H9 (cell line): ENCODE measurements around the gene DHRS13. TPM values are rescaled to one million over a fixed set of nuclear protein-coding genes. Genes with fewer than 3 reads are reported as not detected.

Experiments used
- DNase-seq: peaks from one replicate; pipeline ENCODE4 v3.0.0-alpha.2; 2017
- H2AFZ ChIP-seq: one replicate; pipeline ENCODE4 v1.6.1; 2013; ENCODE audit warnings: mild to moderate bottlenecking, low read length, control low read depth, moderate library complexity
- H2AK5ac ChIP-seq: 2 replicates; pipeline ENCODE4 v1.6.1; 2013; ENCODE audit warnings: low read length, control low read depth, mixed read lengths; ENCODE audit not compliant: insufficient read length
- H2BK120ac ChIP-seq: one replicate; pipeline ENCODE4 v1.6.1; 2013; ENCODE audit warnings: low read depth, mild to moderate bottlenecking, low read length, control low read depth, inconsistent platforms; ENCODE audit not compliant: poor library complexity, severe bottlenecking
- H2BK12ac ChIP-seq: 2 replicates; pipeline ENCODE4 v1.6.1; 2013; ENCODE audit warnings: low read length, control low read depth, mixed read lengths, low read depth; ENCODE audit not compliant: insufficient read length
- H2BK15ac ChIP-seq: 2 replicates; pipeline ENCODE4 v1.6.1; 2013; ENCODE audit warnings: low read depth, low read length, control low read depth
- H2BK20ac ChIP-seq: one replicate; pipeline ENCODE4 v1.6.1; 2013; ENCODE audit warnings: low read depth, mild to moderate bottlenecking, low read length, control low read depth, inconsistent platforms; ENCODE audit not compliant: poor library complexity, severe bottlenecking
- H2BK5ac ChIP-seq: 2 replicates; pipeline ENCODE4 v1.6.1; 2013; ENCODE audit warnings: low read length, control low read depth, mixed read lengths; ENCODE audit not compliant: insufficient read length
- H3K14ac ChIP-seq: 2 replicates; pipeline ENCODE4 v1.6.1; 2013; ENCODE audit warnings: low read length, control low read depth; ENCODE audit not compliant: insufficient read depth
- H3K18ac ChIP-seq: 2 replicates; pipeline ENCODE4 v1.6.1; 2013; ENCODE audit warnings: low read depth, mild to moderate bottlenecking, mixed read lengths, low read length, control low read depth; ENCODE audit not compliant: insufficient read length
- H3K23ac ChIP-seq: 2 replicates; pipeline ENCODE4 v1.6.1; 2013; ENCODE audit warnings: low read length, control low read depth, mixed read lengths, low read depth; ENCODE audit not compliant: insufficient read length
- H3K23me2 ChIP-seq: 2 replicates; pipeline ENCODE4 v1.6.1; 2013; ENCODE audit warnings: low read depth, mild to moderate bottlenecking, mixed read lengths, low read length, control low read depth; ENCODE audit not compliant: insufficient read length, poor library complexity, severe bottlenecking
- H3K27ac ChIP-seq: 2 replicates; pipeline ENCODE4 v1.5.1; 2013; ENCODE audit warnings: low read length, control low read depth, mixed read lengths, low read depth; ENCODE audit not compliant: insufficient read length
- H3K27me3 ChIP-seq: 2 replicates; pipeline ENCODE4 v1.6.1; 2013; ENCODE audit warnings: low read length, control low read depth, inconsistent platforms; ENCODE audit not compliant: insufficient read depth
- H3K4ac ChIP-seq: 2 replicates; pipeline ENCODE4 v1.6.1; 2013; ENCODE audit warnings: low read depth, mild to moderate bottlenecking, control low read depth, inconsistent platforms, low read length, moderate library complexity
- H3K4me1 ChIP-seq: 2 replicates; pipeline ENCODE4 v1.6.1; 2013; ENCODE audit warnings: low read length, control low read depth, inconsistent platforms; ENCODE audit not compliant: insufficient read depth
- H3K4me2 ChIP-seq: 2 replicates; pipeline ENCODE4 v1.6.1; 2013; ENCODE audit warnings: low read length, control low read depth, mixed read lengths; ENCODE audit not compliant: insufficient read length, insufficient read depth
- H3K56ac ChIP-seq: 2 replicates; pipeline ENCODE4 v1.6.1; 2013; ENCODE audit warnings: low read depth, mild to moderate bottlenecking, mixed read lengths, low read length, control low read depth; ENCODE audit not compliant: insufficient read length
- H3K79me1 ChIP-seq: 2 replicates; pipeline ENCODE4 v1.6.1; 2013; ENCODE audit warnings: low read depth, mild to moderate bottlenecking, moderate library complexity, low read length, control low read depth, inconsistent platforms; ENCODE audit not compliant: insufficient read depth, poor library complexity, severe bottlenecking
- H3K79me2 ChIP-seq: 2 replicates; pipeline ENCODE4 v1.6.1; 2013; ENCODE audit warnings: low read length, control low read depth, inconsistent platforms; ENCODE audit not compliant: insufficient read depth
- H3K9ac ChIP-seq: 2 replicates; pipeline ENCODE4 v1.6.1; 2013; ENCODE audit warnings: low read length, control low read depth, mixed read lengths; ENCODE audit not compliant: insufficient read length; ENCODE audit errors: extremely low read depth
- H3K9me3 ChIP-seq: one replicate; pipeline ENCODE4 v1.6.1; 2013; ENCODE audit warnings: low read depth, low read length, inconsistent platforms; ENCODE audit not compliant: control insufficient read depth
- H3T11ph ChIP-seq: one replicate; pipeline ENCODE4 v1.6.1; 2013; ENCODE audit warnings: mild to moderate bottlenecking, low read length, control low read depth, inconsistent platforms
- H4K20me1 ChIP-seq: one replicate; pipeline ENCODE4 v1.6.1; 2013; ENCODE audit not compliant: control insufficient read depth, insufficient read length, insufficient read depth
- H4K5ac ChIP-seq: 2 replicates; pipeline ENCODE4 v1.6.1; 2013; ENCODE audit warnings: low read depth, mild to moderate bottlenecking, mixed read lengths, low read length, control low read depth; ENCODE audit not compliant: insufficient read length
- H4K8ac ChIP-seq: replicated peaks from 2 replicates; pipeline ENCODE4 v1.6.1; 2013; ENCODE audit warnings: low read length, control low read depth, mixed read lengths, low read depth; ENCODE audit not compliant: insufficient read length
- H4K91ac ChIP-seq: 2 replicates; pipeline ENCODE4 v1.6.1; 2013; ENCODE audit warnings: low read depth, mild to moderate bottlenecking, moderate library complexity, mixed read lengths, low read length, control low read depth; ENCODE audit not compliant: insufficient read length
- H3K27ac Mint-ChIP-seq, 3 experiments: 2 replicates in 2 of 3; 3 replicates in 1 of 3; pipeline ENCODE4 v1.8.0; 2020 to 2021; ENCODE audit warnings: mixed read lengths in 3 of 3, mild to moderate bottlenecking in 1 of 3, moderate library complexity in 1 of 3
- H3K27me3 Mint-ChIP-seq: 2 replicates; pipeline ENCODE4 v1.8.0; 2021; ENCODE audit warnings: low read depth, mild to moderate bottlenecking, moderate library complexity, mixed read lengths
- H3K36me3 Mint-ChIP-seq, 3 experiments: 2 replicates in 2 of 3; 3 replicates in 1 of 3; pipeline ENCODE4 v1.8.0; 2020 to 2021; ENCODE audit warnings: low read depth in 3 of 3, mixed read lengths in 3 of 3; ENCODE audit not compliant: insufficient read depth in 1 of 3
- H3K4me1 Mint-ChIP-seq, 2 experiments: 2 replicates each; pipeline ENCODE4 v1.8.0; 2020; ENCODE audit warnings: mixed read lengths in 2 of 2
- H3K4me3 Mint-ChIP-seq, 2 experiments: 2 replicates in 1 of 2; 3 replicates in 1 of 2; pipeline ENCODE4 v1.8.0; 2020 to 2021; ENCODE audit warnings: mild to moderate bottlenecking in 2 of 2, mixed read lengths in 2 of 2, moderate library complexity in 1 of 2
- H3K9me3 Mint-ChIP-seq, 2 experiments: 2 replicates in 1 of 2; 3 replicates in 1 of 2; pipeline ENCODE4 v1.8.0; 2020; ENCODE audit warnings: mild to moderate bottlenecking in 2 of 2, mixed read lengths in 2 of 2, moderate library complexity in 1 of 2
- CTCF ChIP-seq: fragments of 200-600 bp; sonication (generic); conservative IDR thresholded peaks from 3 replicates; pipeline ENCODE4 v1.8.0; 2021; ENCODE audit warnings: antibody characterized with exemption, mild to moderate bottlenecking
- WGBS: extraction: QIAGEN DNeasy Blood & Tissue Kit; methylation state at CpG from one replicate; pipeline ENCODE4 v1.1.7; 2013; ENCODE audit warnings: missing lambda C conversion rate, low lambda C conversion rate, mixed read lengths; ENCODE audit not compliant: insufficient read length; ENCODE audit errors: extremely low coverage; 5-methylcytosine and 5-hydroxymethylcytosine counted together
- total RNA-seq: library from RNA; stranded (reverse); gene quantifications from 2 replicates; pipeline ENCODE4 v1.2.1, GENCODE V29; 2021

Gene DHRS13
- total RNA-seq, 1 experiment from 2014 or later, result 29.6 TPM

GRCh38 chr17:28858801-28859355 lies 44.0 kb downstream of the DHRS13 start:
- Histone ChIP-seq H3K18ac (no peak overlapping the region), H2AFZ (no peak overlapping the region), H3K27me3 (no peaks in the 10 kb centered on the region), H4K20me1 (no peaks in the 10 kb centered on the region), H2BK20ac (no peak overlapping the region), H3K27ac (no peak overlapping the region), H3K4me2 (no peak overlapping the region), H3K23ac (no peak overlapping the region), H2BK15ac (no peak overlapping the region), H3K56ac (no peak overlapping the region), H3K14ac (no peak overlapping the region), H4K8ac (no peak overlapping the region), H3K79me2 (no peaks in the 10 kb centered on the region), H4K5ac (no peak overlapping the region), H3K4ac (no peak overlapping the region), H3T11ph (no peak overlapping the region), H3K79me1 (no peaks in the 10 kb centered on the region), H3K4me1 (no peaks in the 10 kb centered on the region; the same call in 1 of the 2 replicates), H2AK5ac (no peak overlapping the region), H3K9ac (no peak overlapping the region), H2BK12ac (no peak overlapping the region), H3K9me3 (no peaks in the 10 kb centered on the region), H2BK5ac (no peak overlapping the region), H4K91ac (no peak overlapping the region), H2BK120ac (no peak overlapping the region), H3K23me2 (peaks cover 6% of the 10 kb centered on the region)
- no peak for DNase-seq
- no peak for TF ChIP-seq CTCF
- Mint-ChIP-seq H3K36me3 (peaks cover 28 to 43% (median 42%) of the 10 kb centered on the region in 3 experiments), H3K27ac (no peak overlapping the region), H3K4me1 (peaks cover 8 to 18% of the 10 kb centered on the region in 2 experiments), H3K4me3 (no peak overlapping the region), H3K27me3 (no peaks in the 10 kb centered on the region), H3K9me3 (no peaks in the 10 kb centered on the region)
- no CpG with 5 or more reads among the region's 2 CpGs for WGBS
